Measurements from ENCODE around the gene THBS2. TPM values are rescaled to one million over a fixed set of nuclear protein-coding genes. Genes with fewer than 3 reads are reported as not detected.
A peak's percentile ranks its signal among the peaks of the same experiment; 100 is the strongest.

THBS2 gene
- total RNA-seq, 1 donor from 2014 or later: 0.13 TPM

GRCh38 chr6:169233181-169233580 is 20.5 kb downstream of the THBS2 start:
- H3F3A ChIP-seq (ENCODE audit: low read depth): no peaks in the 10 kb centered on the region
- no peaks in the 10 kb centered on the region for H3K79me2 ChIP-seq (ENCODE audit: low read depth)
- H2AFZ ChIP-seq (replicated peaks): no peak overlapping the region
- H3K4me2 ChIP-seq: no peak overlapping the region
- H3K4me1 ChIP-seq: no peaks in the 10 kb centered on the region
- TF ChIP-seq EZH2phosphoT487 (IDR thresholded peaks at IDR 0.05) (no peak), CTCF (IDR thresholded peaks at IDR 0.05) (no peak), EZH2 (IDR thresholded peaks at IDR 0.05) (no peak)
- no peaks in the 10 kb centered on the region for H4K20me1 ChIP-seq (ENCODE audit: low read depth)
- no peaks in the 10 kb centered on the region for H3K36me3 ChIP-seq
- H3K9ac ChIP-seq: no peak overlapping the region
- no peak overlapping the region for H3K4me3 Mint-ChIP-seq
- H3K27ac Mint-ChIP-seq: peak overlapping the region; percentile 78
- H3K9me3 Mint-ChIP-seq: peaks cover 12% of the 10 kb centered on the region
- peaks cover 5% of the 10 kb centered on the region for H3K4me1 Mint-ChIP-seq
- no peaks in the 10 kb centered on the region for H3K27me3 ChIP-seq
- no peak overlapping the region for H3K27ac ChIP-seq
- DNase-seq (ENCODE audit: low spot score): no peak
- peaks cover 7% of the 10 kb centered on the region for H3K27me3 Mint-ChIP-seq (ENCODE audit: insufficient read depth, low read depth)
- H3K4me3 ChIP-seq: no peak overlapping the region
- no peaks in the 10 kb centered on the region for H3K9me3 ChIP-seq (ENCODE audit: low read depth)
- H3K36me3 Mint-ChIP-seq: peaks cover 11% of the 10 kb centered on the region

- no peak for TF ChIP-seq EZH2phosphoT487 (IDR thresholded peaks at IDR 0.05)
- no peak for TF ChIP-seq CTCF (IDR thresholded peaks at IDR 0.05)
- TF ChIP-seq EZH2 (IDR thresholded peaks at IDR 0.05): no peak
- no peak overlapping the region for H3K9ac ChIP-seq
- H3K27ac ChIP-seq: no peak overlapping the region
- no peaks in the 10 kb centered on the region for H3K9me3 ChIP-seq (ENCODE audit: low read depth)
- Mint-ChIP-seq H3K4me1 (peaks cover 5% of the 10 kb centered on the region), H3K36me3 (peaks cover 13% of the 10 kb centered on the region), H3K9me3 (peaks cover 14% of the 10 kb centered on the region), H3K4me3 (no peak overlapping the region), H3K27ac (no peak overlapping the region), H3K27me3 (ENCODE audit: insufficient read depth, low read depth) (peaks cover 7% of the 10 kb centered on the region)
- no peaks in the 10 kb centered on the region for H3F3A ChIP-seq (ENCODE audit: low read depth)
- H4K20me1 ChIP-seq (ENCODE audit: low read depth): no peaks in the 10 kb centered on the region
- DNase-seq (ENCODE audit: low spot score): no peak
- H3K79me2 ChIP-seq (ENCODE audit: low read depth): no peaks in the 10 kb centered on the region
- no peak overlapping the region for H2AFZ ChIP-seq (replicated peaks)
- no peak overlapping the region for H3K4me3 ChIP-seq
- H3K4me2 ChIP-seq: no peak overlapping the region
- no peaks in the 10 kb centered on the region for H3K4me1 ChIP-seq
- H3K27me3 ChIP-seq: no peaks in the 10 kb centered on the region
- H3K36me3 ChIP-seq: no peaks in the 10 kb centered on the region
Observed at GRCh38 chr6:169232507-169232931, 21.1 kb downstream of the THBS2 start.

GRCh38 chr6:169231790-169232506 is 21.7 kb downstream of the THBS2 start:
- H3K27ac Mint-ChIP-seq: no peak overlapping the region

More at GRCh38 chr6:169231790-169232506, 21.7 kb downstream of the THBS2 start:
- H2AFZ ChIP-seq (replicated peaks): no peak overlapping the region
- Mint-ChIP-seq H3K4me1 (peaks cover 5% of the 10 kb centered on the region), H3K9me3 (peaks cover 14% of the 10 kb centered on the region), H3K4me3 (no peak overlapping the region), H3K27me3 (ENCODE audit: insufficient read depth, low read depth) (peaks cover 7% of the 10 kb centered on the region), H3K36me3 (peaks cover 13% of the 10 kb centered on the region)
- H3K27ac ChIP-seq: no peak overlapping the region
- H3F3A ChIP-seq (ENCODE audit: low read depth): no peaks in the 10 kb centered on the region
- no peaks in the 10 kb centered on the region for H4K20me1 ChIP-seq (ENCODE audit: low read depth)
- no peak overlapping the region for H3K9ac ChIP-seq
- no peaks in the 10 kb centered on the region for H3K27me3 ChIP-seq
- no peak for DNase-seq (ENCODE audit: low spot score)
- TF ChIP-seq EZH2phosphoT487 (IDR thresholded peaks at IDR 0.05) (no peak), CTCF (IDR thresholded peaks at IDR 0.05) (no peak), EZH2 (IDR thresholded peaks at IDR 0.05) (no peak)
- H3K36me3 ChIP-seq: no peaks in the 10 kb centered on the region
- H3K4me2 ChIP-seq: no peak overlapping the region
- H3K79me2 ChIP-seq (ENCODE audit: low read depth): no peaks in the 10 kb centered on the region
- no peaks in the 10 kb centered on the region for H3K9me3 ChIP-seq (ENCODE audit: low read depth)
- H3K4me1 ChIP-seq: no peaks in the 10 kb centered on the region
- no peak overlapping the region for H3K4me3 ChIP-seq
